Upper lobe of right lung (tissue), 1 donor: ENCODE results near the gene SGF29. TPM values are rescaled to one million over a fixed set of nuclear protein-coding genes. Genes with fewer than 3 reads are reported as not detected.

Experiments
- ATAC-seq: fragments of 200-7000 bp; cut with Tn5 transposase; one replicate; pipeline ENCODE4 v1.9.1; 2020; ENCODE audit warnings: mild to moderate bottlenecking, moderate library complexity
- DNase-seq: peaks from one replicate; pipeline ENCODE4 v3.0.0-alpha.2; 2020
- H3K27ac ChIP-seq: fragments of 200-600 bp; one replicate; pipeline ENCODE4 v1.8.0; 2022
- H3K27me3 ChIP-seq: fragments of 200-600 bp; one replicate; pipeline ENCODE4 v1.8.0; 2022; ENCODE audit warnings: mild to moderate bottlenecking
- H3K36me3 ChIP-seq: fragments of 200-600 bp; one replicate; pipeline ENCODE4 v1.8.0; 2022
- H3K4me1 ChIP-seq: fragments of 200-600 bp; one replicate; pipeline ENCODE4 v1.8.0; 2022
- H3K4me3 ChIP-seq: fragments of 200-600 bp; one replicate; pipeline ENCODE4 v1.8.0; 2022; ENCODE audit warnings: mild to moderate bottlenecking
- H3K9me3 ChIP-seq: fragments of 200-600 bp; one replicate; pipeline ENCODE4 v1.8.0; 2022
- CTCF ChIP-seq: fragments of 200-600 bp; IDR thresholded peaks from one replicate; pipeline ENCODE4 v1.8.0; 2022; ENCODE audit warnings: antibody characterized with exemption
- intact Hi-C: fragments of 100-400 bp; cut with DNase I; formaldehyde crosslinking; loops from one replicate; pipeline ENCODE4 v1.11.0; 2022
- total RNA-seq: library from RNA; stranded (reverse); fragmentation: NEBNext Ultra II Directional; extraction: Animal tissue kit (Norgen Biotek cat#: 25700); gene quantifications from one replicate; pipeline ENCODE4 v1.2.1, GENCODE V29; 2021
- donor health status: DM: no; HTN: yes; CAD: no; lungs with severe emphysema.

SGF29 gene
- total RNA-seq, 1 donor from 2014 or later, result 33.5 TPM

GRCh38 chr16:28574925-28575324 is 21.2 kb downstream of the SGF29 start:
- H3K4me1 ChIP-seq, result peaks cover 27% of the 10 kb centered on the region
- intact Hi-C loops, result no loop called here
- H3K9me3 ChIP-seq, result no peaks in the 10 kb centered on the region
- no peak overlapping the region for H3K4me3 ChIP-seq
- no peak for DNase-seq
- no peaks in the 10 kb centered on the region for H3K36me3 ChIP-seq
- H3K27me3 ChIP-seq, result no peaks in the 10 kb centered on the region
- TF ChIP-seq CTCF, result no peak
- no peak overlapping the region for H3K27ac ChIP-seq
- no peak for ATAC-seq

GRCh38 chr16:28575446-28576109 is 21.9 kb downstream of the SGF29 start:
- Histone ChIP-seq H3K4me3 (no peak overlapping the region), H3K27me3 (no peaks in the 10 kb centered on the region), H3K9me3 (no peaks in the 10 kb centered on the region), H3K4me1 (peaks cover 27% of the 10 kb centered on the region), H3K27ac (no peak overlapping the region), H3K36me3 (peaks cover 5% of the 10 kb centered on the region)
- no peak for DNase-seq
- ATAC-seq, result no peak
- TF ChIP-seq CTCF, result no peak
- intact Hi-C loops, result no loop called here

GRCh38 chr16:28580726-28581315 is 27.1 kb downstream of the SGF29 start:
- ATAC-seq, result no peak
- Histone ChIP-seq H3K36me3 (peaks cover 45% of the 10 kb centered on the region), H3K4me3 (no peak overlapping the region), H3K27ac (no peak overlapping the region), H3K9me3 (no peaks in the 10 kb centered on the region), H3K27me3 (no peaks in the 10 kb centered on the region), H3K4me1 (no peaks in the 10 kb centered on the region)
- intact Hi-C loops, result no loop called here
- no peak for DNase-seq
- TF ChIP-seq CTCF, result no peak

- intact Hi-C loops, result no loop called here
- no peak for TF ChIP-seq CTCF
- Histone ChIP-seq H3K36me3 (peaks cover 80% of the 10 kb centered on the region), H3K9me3 (no peaks in the 10 kb centered on the region), H3K4me3 (no peak overlapping the region), H3K27me3 (no peaks in the 10 kb centered on the region), H3K4me1 (no peaks in the 10 kb centered on the region), H3K27ac (no peak overlapping the region)
- ATAC-seq (peak; percentile 67), DNase-seq (no peak)
Measured at GRCh38 chr16:28585674-28586073, 32.0 kb downstream of the SGF29 start.

GRCh38 chr16:28586466-28586865 is 32.7 kb downstream of the SGF29 start:
- peaks cover 80% of the 10 kb centered on the region for H3K36me3 ChIP-seq
- no peaks in the 10 kb centered on the region for H3K27me3 ChIP-seq
- H3K4me3 ChIP-seq, result no peak overlapping the region
- ATAC-seq, result no peak
- no peak for TF ChIP-seq CTCF
- intact Hi-C loops, result no loop called here
- no peak for DNase-seq
- no peaks in the 10 kb centered on the region for H3K9me3 ChIP-seq
- H3K4me1 ChIP-seq, result no peaks in the 10 kb centered on the region
- H3K27ac ChIP-seq, result no peak overlapping the region
